DND-41 (cell line): Measurements from ENCODE around the gene ECT2L.

ENCODE experiments used
- ATAC-seq: fragments of 200-7000 bp; cut with Tn5 transposase; 3 replicates; pipeline ENCODE4 v1.9.1; 2021; ENCODE audit warnings: low read depth; ENCODE audit not compliant: insufficient read depth
- DNase-seq: peaks from one replicate; pipeline ENCODE4 v3.0.0-alpha.2; 2020
- H2AFZ ChIP-seq: 2 replicates; pipeline ENCODE4 v1.6.0; 2012; ENCODE audit warnings: low read depth, low read length
- H3K27ac ChIP-seq: 2 replicates; pipeline ENCODE4 v1.5.1; 2012; ENCODE audit warnings: low read length, inconsistent platforms
- H3K27me3 ChIP-seq: fragments of 200-600 bp; sonication (generic); 2 replicates; pipeline ENCODE4 v1.6.0; 2012; ENCODE audit warnings: low read length, mild to moderate bottlenecking, inconsistent platforms; ENCODE audit not compliant: insufficient read depth, poor library complexity
- H3K36me3 ChIP-seq: 2 replicates; pipeline ENCODE4 v1.5.1; 2012; ENCODE audit warnings: low read length, inconsistent platforms; ENCODE audit not compliant: insufficient read depth
- H3K4me1 ChIP-seq: 2 replicates; pipeline ENCODE4 v1.5.1; 2012; ENCODE audit warnings: mild to moderate bottlenecking, low read length; ENCODE audit not compliant: insufficient read depth
- H3K4me2 ChIP-seq: 2 replicates; pipeline ENCODE4 v1.6.0; 2012; ENCODE audit warnings: mild to moderate bottlenecking, moderate library complexity, low read length, inconsistent platforms; ENCODE audit not compliant: insufficient read depth
- H3K4me3 ChIP-seq, 2 experiments: fragments of 200-600 bp in 1 of 2; shearing (Covaris generic) in 1 of 2; 2 replicates each; pipeline ENCODE4 v1.5.1; 2012 to 2016; ENCODE audit warnings: inconsistent platforms in 2 of 2, low read length in 2 of 2, mild to moderate bottlenecking in 2 of 2, low read depth in 1 of 2, moderate library complexity in 1 of 2
- H3K79me2 ChIP-seq: 2 replicates; pipeline ENCODE4 v1.6.0; 2012; ENCODE audit warnings: low read length, inconsistent platforms; ENCODE audit not compliant: insufficient read depth
- H3K9ac ChIP-seq: 2 replicates; pipeline ENCODE4 v1.6.0; 2012; ENCODE audit warnings: low read depth, mild to moderate bottlenecking, inconsistent platforms, low read length, moderate library complexity
- H3K9me3 ChIP-seq: 2 replicates; pipeline ENCODE4 v1.5.1; 2012; ENCODE audit warnings: low read length, moderate library complexity, mild to moderate bottlenecking, inconsistent platforms; ENCODE audit not compliant: insufficient read depth, severe bottlenecking
- H4K20me1 ChIP-seq: 2 replicates; pipeline ENCODE4 v1.6.0; 2012; ENCODE audit warnings: low read length; ENCODE audit not compliant: insufficient read depth
- EZH2 ChIP-seq: IDR thresholded peaks from 3 replicates; pipeline ENCODE4 v1.6.1; 2012; ENCODE audit warnings: borderline replicate concordance, low read depth, mild to moderate bottlenecking, moderate library complexity, low read length, inconsistent platforms; ENCODE audit not compliant: severe bottlenecking
- TF ChIP-seq, protein P1 (sequence below): IDR thresholded peaks from 2 replicates; pipeline ENCODE4 v1.5.1; 2012; ENCODE audit warnings: borderline replicate concordance, low read length, moderate library complexity, mild to moderate bottlenecking; ENCODE audit not compliant: poor library complexity, severe bottlenecking; ENCODE audit errors: extremely low read depth

The ECT2L gene

DNA sequence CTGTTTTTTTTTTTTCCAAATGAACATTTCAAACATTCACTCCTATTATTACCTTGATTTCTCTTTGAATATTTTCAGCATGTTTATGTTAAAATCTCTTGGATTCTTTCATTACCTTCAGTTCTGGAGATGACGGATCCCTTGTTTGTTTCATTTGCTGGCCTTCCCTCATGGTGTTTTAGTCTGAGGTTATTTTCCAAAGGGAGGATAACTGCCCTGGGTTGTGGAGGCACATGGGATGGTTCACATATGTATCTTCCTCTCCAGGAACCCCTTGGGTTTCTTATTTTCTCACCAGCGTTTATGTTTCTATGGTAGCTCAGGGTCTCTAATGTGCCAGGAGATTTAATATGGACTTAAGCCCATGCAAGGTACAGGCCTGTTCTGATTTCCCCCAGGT lies 36.3 kb downstream of the ECT2L start:
- Histone ChIP-seq H3K36me3 (no peaks in the 10 kb centered on the region), H3K4me1 (no peaks in the 10 kb centered on the region), H3K9me3 (no peaks in the 10 kb centered on the region), H3K9ac (no peak overlapping the region), H3K27me3 (no peaks in the 10 kb centered on the region), H4K20me1 (no peaks in the 10 kb centered on the region), H2AFZ (no peak overlapping the region), H3K79me2 (no peaks in the 10 kb centered on the region), H3K4me3 (no peak overlapping the region), H3K27ac (no peak overlapping the region), H3K4me2 (no peak overlapping the region)
- ATAC-seq = no peak
- TF ChIP-seq, protein P1, sequence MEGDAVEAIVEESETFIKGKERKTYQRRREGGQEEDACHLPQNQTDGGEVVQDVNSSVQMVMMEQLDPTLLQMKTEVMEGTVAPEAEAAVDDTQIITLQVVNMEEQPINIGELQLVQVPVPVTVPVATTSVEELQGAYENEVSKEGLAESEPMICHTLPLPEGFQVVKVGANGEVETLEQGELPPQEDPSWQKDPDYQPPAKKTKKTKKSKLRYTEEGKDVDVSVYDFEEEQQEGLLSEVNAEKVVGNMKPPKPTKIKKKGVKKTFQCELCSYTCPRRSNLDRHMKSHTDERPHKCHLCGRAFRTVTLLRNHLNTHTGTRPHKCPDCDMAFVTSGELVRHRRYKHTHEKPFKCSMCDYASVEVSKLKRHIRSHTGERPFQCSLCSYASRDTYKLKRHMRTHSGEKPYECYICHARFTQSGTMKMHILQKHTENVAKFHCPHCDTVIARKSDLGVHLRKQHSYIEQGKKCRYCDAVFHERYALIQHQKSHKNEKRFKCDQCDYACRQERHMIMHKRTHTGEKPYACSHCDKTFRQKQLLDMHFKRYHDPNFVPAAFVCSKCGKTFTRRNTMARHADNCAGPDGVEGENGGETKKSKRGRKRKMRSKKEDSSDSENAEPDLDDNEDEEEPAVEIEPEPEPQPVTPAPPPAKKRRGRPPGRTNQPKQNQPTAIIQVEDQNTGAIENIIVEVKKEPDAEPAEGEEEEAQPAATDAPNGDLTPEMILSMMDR = no peak
- no peak for TF ChIP-seq EZH2
- DNase-seq = no peak

DNA sequence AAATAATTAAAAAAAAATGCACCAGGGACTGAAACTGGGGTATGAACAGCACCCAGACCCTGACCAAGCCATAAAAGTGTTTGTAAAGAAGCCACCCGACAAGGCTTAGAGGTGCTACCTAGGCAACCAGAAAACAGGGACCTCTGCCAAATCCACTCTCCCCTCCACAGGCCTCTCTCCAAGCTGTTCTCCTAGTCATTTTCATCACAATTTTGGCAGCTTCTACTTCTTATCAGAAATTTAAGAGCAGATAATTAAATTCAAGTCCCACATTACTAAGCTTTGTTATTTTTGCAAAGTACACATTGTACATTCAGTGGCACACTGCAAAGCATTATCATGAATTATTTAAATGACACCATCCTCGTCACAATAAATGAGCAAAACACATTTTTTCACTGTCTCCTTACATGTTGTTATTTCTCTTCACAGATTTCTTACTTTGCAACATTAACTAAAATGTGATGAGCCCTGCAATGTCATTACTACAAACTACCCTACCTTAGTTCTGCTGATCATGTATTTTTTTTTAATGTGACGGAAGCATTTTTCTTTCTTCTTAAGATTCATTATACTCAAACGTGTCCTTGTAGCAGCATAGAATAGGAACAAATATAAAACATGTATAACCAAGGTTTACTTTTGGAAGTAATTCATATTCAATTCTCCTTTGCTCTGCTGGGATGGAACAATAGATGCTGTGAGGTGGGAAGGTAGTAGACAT lies 38.1 kb downstream of the ECT2L start:
- Histone ChIP-seq H3K4me1 (no peaks in the 10 kb centered on the region), H3K27ac (no peak overlapping the region), H3K9me3 (no peaks in the 10 kb centered on the region), H2AFZ (no peak overlapping the region), H3K79me2 (no peaks in the 10 kb centered on the region), H3K9ac (no peak overlapping the region), H4K20me1 (no peaks in the 10 kb centered on the region), H3K4me3 (no peak overlapping the region), H3K27me3 (no peaks in the 10 kb centered on the region), H3K36me3 (no peaks in the 10 kb centered on the region), H3K4me2 (no peak overlapping the region)
- no peak for ATAC-seq
- DNase-seq = no peak
- no peak for TF ChIP-seq EZH2
- TF ChIP-seq, protein P1 = no peak

DNA sequence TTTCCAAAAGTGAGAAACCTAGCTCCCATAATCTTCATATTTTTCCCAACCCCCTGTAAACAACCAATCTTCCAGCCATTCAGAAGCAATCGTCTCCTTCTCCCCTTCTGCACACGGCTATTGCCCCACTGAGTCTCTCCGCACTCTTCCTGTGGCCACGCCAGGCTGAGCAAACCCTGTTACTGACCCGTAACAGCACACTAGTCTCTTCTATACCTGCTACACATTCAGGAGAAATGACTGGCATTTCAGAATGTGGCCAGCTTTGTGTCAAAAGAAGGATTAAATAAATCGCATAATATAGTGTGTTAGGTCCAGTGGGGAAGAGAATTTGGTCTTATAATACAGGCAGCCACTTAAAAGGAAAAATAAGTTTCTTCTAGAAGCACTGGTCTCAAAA lies 41.4 kb downstream of the ECT2L start:
- no peaks in the 10 kb centered on the region for H3K4me1 ChIP-seq
- ATAC-seq = no peak
- TF ChIP-seq EZH2 = no peak
- TF ChIP-seq, protein P1 = no peak

More for the DNA sequence above, 41.4 kb downstream of the ECT2L start:
- Histone ChIP-seq H3K9me3 (no peaks in the 10 kb centered on the region), H2AFZ (no peak overlapping the region), H3K4me3 (no peak overlapping the region), H4K20me1 (no peaks in the 10 kb centered on the region), H3K4me2 (no peak overlapping the region), H3K27me3 (no peaks in the 10 kb centered on the region), H3K36me3 (no peaks in the 10 kb centered on the region), H3K9ac (no peak overlapping the region), H3K79me2 (no peaks in the 10 kb centered on the region), H3K27ac (no peak overlapping the region)
- DNase-seq = no peak
